ENCODE data around the gene SUCLA2.
"Not testable (repeated sequence)": the region's sequence is repeated elsewhere in the genome, so short reads cannot be mapped to it uniquely, and the experiment has no call there.

The SUCLA2 gene

GRCh38 chr13:48019796-48020195, 18.7 kb upstream of the SUCLA2 start:
- Histone ChIP-seq H3K27ac (ENCODE audit: low read depth, low read length) (no peak overlapping the region), H3K4me3 (ENCODE audit: low read depth, low read length) (no peak overlapping the region), H3K9me3 (ENCODE audit: control insufficient read depth, insufficient read depth, low read length) (no peaks in the 10 kb centered on the region), H3K27me3 (ENCODE audit: control insufficient read depth, insufficient read depth, low read length) (no peaks in the 10 kb centered on the region), H3K36me3 (ENCODE audit: control insufficient read depth, insufficient read depth, low read length) (no peaks in the 10 kb centered on the region), H3K9ac (ENCODE audit: low read depth, low read length) (no peak overlapping the region), H3K4me1 (ENCODE audit: control insufficient read depth, insufficient read depth, low read length) (no peaks in the 10 kb centered on the region)

GRCh38 chr13:48018637-48019036, 17.6 kb upstream of the SUCLA2 start:
- H3K36me3 ChIP-seq (ENCODE audit: control insufficient read depth, insufficient read depth, low read length): no peaks in the 10 kb centered on the region
- H3K9ac ChIP-seq (ENCODE audit: low read depth, low read length): no peak overlapping the region
- no peaks in the 10 kb centered on the region for H3K9me3 ChIP-seq (ENCODE audit: control insufficient read depth, insufficient read depth, low read length)
- H3K27me3 ChIP-seq (ENCODE audit: control insufficient read depth, insufficient read depth, low read length): no peaks in the 10 kb centered on the region
- no peaks in the 10 kb centered on the region for H3K4me1 ChIP-seq (ENCODE audit: control insufficient read depth, insufficient read depth, low read length)
- no peak overlapping the region for H3K4me3 ChIP-seq (ENCODE audit: low read depth, low read length)
- H3K27ac ChIP-seq (ENCODE audit: low read depth, low read length): no peak overlapping the region

- H3K27ac ChIP-seq (ENCODE audit: low read depth, low read length): no peak overlapping the region
- no peak overlapping the region for H3K4me3 ChIP-seq (ENCODE audit: low read depth, low read length)
- H3K9me3 ChIP-seq (ENCODE audit: control insufficient read depth, insufficient read depth, low read length): 0 out of 2 replicates have a peak, but pooled peaks cover 3% of the 10 kb centered on the region
- no peaks in the 10 kb centered on the region for H3K27me3 ChIP-seq (ENCODE audit: control insufficient read depth, insufficient read depth, low read length)
- no peaks in the 10 kb centered on the region for H3K4me1 ChIP-seq (ENCODE audit: control insufficient read depth, insufficient read depth, low read length)
- no peaks in the 10 kb centered on the region for H3K36me3 ChIP-seq (ENCODE audit: control insufficient read depth, insufficient read depth, low read length)
- H3K9ac ChIP-seq (ENCODE audit: low read depth, low read length): no peak overlapping the region
Measured at GRCh38 chr13:48014359-48014758, 13.3 kb upstream of the SUCLA2 start.

- H3K27me3 ChIP-seq (ENCODE audit: control insufficient read depth, insufficient read depth, low read length): no peaks in the 10 kb centered on the region
- no peak overlapping the region for H3K4me3 ChIP-seq (ENCODE audit: low read depth, low read length)
- H3K4me1 ChIP-seq (ENCODE audit: control insufficient read depth, insufficient read depth, low read length): no peaks in the 10 kb centered on the region
- no peak overlapping the region for H3K9ac ChIP-seq (ENCODE audit: low read depth, low read length)
- no peak overlapping the region for H3K27ac ChIP-seq (ENCODE audit: low read depth, low read length)
- 0 out of 2 replicates have a peak, but pooled peaks cover 3% of the 10 kb centered on the region for H3K9me3 ChIP-seq (ENCODE audit: control insufficient read depth, insufficient read depth, low read length)
- H3K36me3 ChIP-seq (ENCODE audit: control insufficient read depth, insufficient read depth, low read length): no peaks in the 10 kb centered on the region
Measured at GRCh38 chr13:48012668-48013067, 11.6 kb upstream of the SUCLA2 start.

GRCh38 chr13:48010698-48011097, 9.6 kb upstream of the SUCLA2 start:
- H3K36me3 ChIP-seq (ENCODE audit: control insufficient read depth, insufficient read depth, low read length): no peaks in the 10 kb centered on the region
- H3K27me3 ChIP-seq (ENCODE audit: control insufficient read depth, insufficient read depth, low read length): no peaks in the 10 kb centered on the region
- no peak overlapping the region for H3K4me3 ChIP-seq (ENCODE audit: low read depth, low read length)
- no peak overlapping the region for H3K27ac ChIP-seq (ENCODE audit: low read depth, low read length)
- H3K9ac ChIP-seq (ENCODE audit: low read depth, low read length): no peak overlapping the region
- H3K9me3 ChIP-seq (ENCODE audit: control insufficient read depth, insufficient read depth, low read length): 0 out of 2 replicates have a peak, but pooled peaks cover 3% of the 10 kb centered on the region
- no peaks in the 10 kb centered on the region for H3K4me1 ChIP-seq (ENCODE audit: control insufficient read depth, insufficient read depth, low read length)

- Histone ChIP-seq H3K27ac (ENCODE audit: low read depth, low read length) (no peak overlapping the region), H3K9me3 (ENCODE audit: control insufficient read depth, insufficient read depth, low read length) (0 out of 2 replicates have a peak, but pooled peaks cover 3% of the 10 kb centered on the region), H3K4me1 (ENCODE audit: control insufficient read depth, insufficient read depth, low read length) (peaks cover 7% of the 10 kb centered on the region), H3K27me3 (ENCODE audit: control insufficient read depth, insufficient read depth, low read length) (no peaks in the 10 kb centered on the region), H3K36me3 (ENCODE audit: control insufficient read depth, insufficient read depth, low read length) (no peaks in the 10 kb centered on the region), H3K9ac (ENCODE audit: low read depth, low read length) (no peak overlapping the region), H3K4me3 (ENCODE audit: low read depth, low read length) (no peak overlapping the region)
Measured at GRCh38 chr13:48009284-48009683, 8.2 kb upstream of the SUCLA2 start.

GRCh38 chr13:48006396-48006795, 5.3 kb upstream of the SUCLA2 start:
- H3K4me3 ChIP-seq (ENCODE audit: low read depth, low read length): no peak overlapping the region
- no peaks in the 10 kb centered on the region for H3K9me3 ChIP-seq (ENCODE audit: control insufficient read depth, insufficient read depth, low read length)
- H3K4me1 ChIP-seq (ENCODE audit: control insufficient read depth, insufficient read depth, low read length): peaks cover 20% of the 10 kb centered on the region
- H3K27me3 ChIP-seq (ENCODE audit: control insufficient read depth, insufficient read depth, low read length): no peaks in the 10 kb centered on the region
- H3K36me3 ChIP-seq (ENCODE audit: control insufficient read depth, insufficient read depth, low read length): no peaks in the 10 kb centered on the region
- no peak overlapping the region for H3K9ac ChIP-seq (ENCODE audit: low read depth, low read length)
- no peak overlapping the region for H3K27ac ChIP-seq (ENCODE audit: low read depth, low read length)

- Histone ChIP-seq H3K4me1 (ENCODE audit: control insufficient read depth, insufficient read depth, low read length) (peaks cover 27% of the 10 kb centered on the region), H3K9ac (ENCODE audit: low read depth, low read length) (peak overlapping the region; percentile 35; the same call in 1 of the 2 replicates), H3K27me3 (ENCODE audit: control insufficient read depth, insufficient read depth, low read length) (no peaks in the 10 kb centered on the region), H3K27ac (ENCODE audit: low read depth, low read length) (peak overlapping the region; percentile 73), H3K36me3 (ENCODE audit: control insufficient read depth, insufficient read depth, low read length) (no peaks in the 10 kb centered on the region), H3K4me3 (ENCODE audit: low read depth, low read length) (no peak overlapping the region), H3K9me3 (ENCODE audit: control insufficient read depth, insufficient read depth, low read length) (no peaks in the 10 kb centered on the region)
Measured at GRCh38 chr13:48004201-48004600, 3.1 kb upstream of the SUCLA2 start.

- Histone ChIP-seq H3K27ac (ENCODE audit: low read depth, low read length) (peak overlapping the region; percentile 82), H3K4me1 (ENCODE audit: control insufficient read depth, insufficient read depth, low read length) (peaks cover 27% of the 10 kb centered on the region)
- not testable (repeated sequence) for H3K27me3 ChIP-seq (ENCODE audit: control insufficient read depth, insufficient read depth, low read length); H3K4me3 ChIP-seq (ENCODE audit: low read depth, low read length); H3K9ac ChIP-seq (ENCODE audit: low read depth, low read length); H3K36me3 ChIP-seq (ENCODE audit: control insufficient read depth, insufficient read depth, low read length); H3K9me3 ChIP-seq (ENCODE audit: control insufficient read depth, insufficient read depth, low read length)
Measured at GRCh38 chr13:48001999-48002398, 926 bp upstream of the SUCLA2 start.

- Histone ChIP-seq H3K9ac (ENCODE audit: low read depth, low read length) (peak overlapping the region; percentile 91), H3K4me1 (ENCODE audit: control insufficient read depth, insufficient read depth, low read length) (peaks cover 27% of the 10 kb centered on the region), H3K27ac (ENCODE audit: low read depth, low read length) (peak overlapping the region; percentile 90), H3K36me3 (ENCODE audit: control insufficient read depth, insufficient read depth, low read length) (peaks cover 8% of the 10 kb centered on the region), H3K4me3 (ENCODE audit: low read depth, low read length) (peak overlapping the region; percentile 98), H3K27me3 (ENCODE audit: control insufficient read depth, insufficient read depth, low read length) (no peaks in the 10 kb centered on the region), H3K9me3 (ENCODE audit: control insufficient read depth, insufficient read depth, low read length) (no peaks in the 10 kb centered on the region)
Measured at GRCh38 chr13:48000559-48001113, 437 bp downstream of the SUCLA2 start.

GRCh38 chr13:47999973-48000372, 1.1 kb downstream of the SUCLA2 start:
- no peak overlapping the region for H3K9ac ChIP-seq (ENCODE audit: low read depth, low read length)
- no peak overlapping the region for H3K27ac ChIP-seq (ENCODE audit: low read depth, low read length)
- peaks cover 14% of the 10 kb centered on the region for H3K36me3 ChIP-seq (ENCODE audit: control insufficient read depth, insufficient read depth, low read length)

More at GRCh38 chr13:47999973-48000372, 1.1 kb downstream of the SUCLA2 start:
- Histone ChIP-seq H3K4me3 (ENCODE audit: low read depth, low read length) (peak overlapping the region; percentile 98), H3K9me3 (ENCODE audit: control insufficient read depth, insufficient read depth, low read length) (no peaks in the 10 kb centered on the region), H3K4me1 (ENCODE audit: control insufficient read depth, insufficient read depth, low read length) (peaks cover 25% of the 10 kb centered on the region), H3K27me3 (ENCODE audit: control insufficient read depth, insufficient read depth, low read length) (no peaks in the 10 kb centered on the region)
